ENCODE data around the gene HAPSTR1.
"Not testable (repeated sequence)": the region's sequence is repeated elsewhere in the genome, so short reads cannot be mapped to it uniquely, and the experiment has no call there.

HAPSTR1 gene, protein sequence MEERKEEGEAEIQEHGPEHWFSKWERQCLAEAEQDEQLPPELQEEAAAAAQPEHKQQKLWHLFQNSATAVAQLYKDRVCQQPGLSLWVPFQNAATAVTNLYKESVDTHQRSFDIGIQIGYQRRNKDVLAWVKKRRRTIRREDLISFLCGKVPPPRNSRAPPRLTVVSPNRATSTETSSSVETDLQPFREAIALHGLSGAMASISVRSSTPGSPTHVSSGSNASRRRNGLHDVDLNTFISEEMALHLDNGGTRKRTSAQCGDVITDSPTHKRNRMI

DNA sequence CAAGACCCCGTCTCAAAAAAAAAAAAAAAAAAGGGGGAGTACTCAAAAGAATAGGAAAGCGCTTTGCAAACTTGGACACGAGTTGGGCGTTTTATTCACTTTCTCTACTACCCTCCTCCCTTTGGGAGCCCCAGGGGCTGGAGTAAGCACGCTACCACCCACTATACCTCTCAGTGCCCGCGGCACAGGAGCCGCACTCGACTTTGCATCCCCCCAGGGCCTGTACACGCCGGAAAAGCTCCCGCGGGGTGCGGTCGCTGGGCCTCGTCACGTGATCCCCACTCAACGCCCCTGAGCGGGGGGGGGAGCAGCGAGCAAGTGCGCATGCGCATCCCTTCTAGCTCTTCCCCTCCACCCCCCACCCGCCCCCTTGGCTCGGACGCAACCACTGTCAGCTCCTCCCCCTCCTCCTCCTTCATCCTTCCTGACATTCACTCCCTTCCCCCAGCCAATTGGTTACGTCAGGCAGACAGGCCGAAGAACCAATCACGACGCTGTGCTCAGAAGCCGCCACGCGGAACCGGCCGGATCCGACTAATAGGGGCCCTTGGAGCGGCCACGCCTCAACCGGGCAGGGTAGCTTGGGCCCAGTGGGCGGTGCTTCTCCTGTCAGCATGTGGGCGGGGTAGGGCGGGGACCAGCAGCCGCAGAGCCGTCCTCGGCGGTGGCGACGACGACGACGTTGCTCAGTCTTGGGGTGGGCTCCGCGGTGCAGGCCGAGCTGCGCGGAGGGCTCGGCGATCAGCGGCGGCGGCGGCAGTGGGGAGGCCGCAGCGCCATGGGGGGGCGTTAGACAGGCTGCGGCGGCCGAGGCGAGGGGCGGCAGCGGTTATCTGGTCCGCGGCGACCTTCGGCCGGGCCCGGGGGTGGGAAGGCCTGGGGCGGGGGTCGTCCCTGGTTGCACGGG, at the start of gene HAPSTR1:
Gene HAPSTR1 (plus strand): TSS at position 685 of the 907 bp plus-strand sequence. CDS start 401 bp downstream, outside the sequence.
- DNase-seq, result peak; percentile 99

DNA sequence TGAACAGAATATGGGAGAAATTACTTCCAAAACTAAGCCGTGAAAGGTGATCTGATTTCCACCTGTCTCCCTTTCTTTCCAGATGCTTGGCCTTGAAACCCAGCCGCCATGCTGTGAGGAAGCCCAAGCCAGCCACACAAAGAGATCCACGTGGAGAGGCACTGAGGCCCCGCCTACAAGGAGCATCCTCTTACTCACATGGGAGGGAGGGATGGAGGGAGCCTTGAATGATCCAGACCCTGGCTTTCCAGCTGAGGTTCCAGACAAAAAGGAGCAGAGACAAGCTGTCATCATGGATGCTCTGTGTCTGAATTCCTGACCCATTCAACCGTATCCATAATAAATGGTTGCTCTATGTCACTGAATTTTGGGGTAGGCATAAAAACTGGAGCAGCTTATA, 48.9 kb upstream of the HAPSTR1 start:
- DNase-seq, result no peak

DNA sequence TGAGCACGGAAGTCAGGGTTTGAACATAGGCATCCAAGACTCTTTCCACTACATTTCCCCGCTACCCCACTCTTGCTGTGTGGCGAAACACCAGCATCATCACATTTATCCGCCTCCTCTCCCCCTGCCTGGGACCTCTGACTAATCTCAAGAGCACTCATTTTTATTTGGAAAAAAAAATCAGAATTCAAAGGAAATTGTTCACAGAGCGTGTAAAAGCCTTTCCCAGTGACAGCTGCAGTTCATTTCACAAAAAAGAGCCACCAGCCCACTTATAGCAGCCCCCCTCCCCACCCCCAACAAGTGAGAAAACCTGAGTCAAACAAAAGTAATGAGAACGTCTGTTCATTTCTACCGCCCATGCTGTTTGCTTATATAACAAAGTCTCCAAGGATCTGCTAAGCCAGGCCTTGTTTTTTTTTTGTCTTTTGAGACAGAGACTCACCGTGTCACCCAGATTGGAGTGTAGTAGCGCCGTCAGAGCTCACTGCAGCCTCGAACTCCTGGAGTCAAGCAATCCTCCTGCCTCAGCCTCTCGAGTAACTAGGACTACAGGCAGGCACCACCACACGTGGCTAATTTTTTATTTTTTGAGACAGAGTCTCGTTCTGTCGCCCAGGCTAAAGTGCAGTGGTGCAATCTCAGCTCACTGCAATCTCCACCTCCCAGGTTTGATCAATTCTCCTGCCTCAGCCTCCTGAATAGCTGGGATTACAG, 48.3 kb upstream of the HAPSTR1 start:
- no peak for DNase-seq

DNA sequence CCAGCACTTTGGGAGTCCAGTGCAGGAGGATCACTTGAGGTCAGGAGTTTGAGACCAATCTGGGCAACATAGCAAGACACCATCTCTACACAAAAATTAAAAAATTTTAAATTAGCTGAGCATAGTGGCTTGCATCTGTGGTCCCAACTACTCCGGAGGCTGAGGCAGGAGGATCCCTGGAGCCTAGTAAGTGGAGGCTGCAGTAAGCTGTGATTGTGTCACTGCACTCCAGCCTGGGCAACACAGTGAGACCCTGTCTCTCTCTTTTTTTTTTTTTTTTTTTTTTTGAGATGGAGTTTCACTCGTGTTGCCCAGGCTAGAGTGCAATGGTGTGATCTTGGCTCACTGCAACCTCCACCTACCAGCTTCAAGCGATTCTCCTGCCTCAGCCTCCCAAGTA, 45.9 kb upstream of the HAPSTR1 start:
- not testable (repeated sequence) for DNase-seq

DNA sequence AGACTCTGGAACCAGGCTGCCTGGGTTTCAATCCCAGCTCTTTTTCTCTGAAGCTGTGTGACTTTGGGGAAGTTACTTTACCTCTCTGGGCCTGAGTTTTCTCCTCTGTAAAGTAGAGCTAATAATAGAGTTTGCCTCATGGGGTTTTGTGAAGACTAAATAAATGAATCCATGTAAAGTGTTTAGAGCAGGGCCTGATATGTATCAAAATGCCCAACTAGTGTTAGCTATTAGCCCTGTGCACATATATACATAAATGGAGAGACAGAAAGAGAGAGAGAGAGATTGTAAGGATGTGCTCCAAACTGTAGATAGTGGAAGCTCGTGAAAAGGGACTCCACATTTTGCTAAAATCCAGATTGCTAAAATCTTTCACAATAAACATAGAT, 44.8 kb upstream of the HAPSTR1 start:
- no peak for DNase-seq

DNA sequence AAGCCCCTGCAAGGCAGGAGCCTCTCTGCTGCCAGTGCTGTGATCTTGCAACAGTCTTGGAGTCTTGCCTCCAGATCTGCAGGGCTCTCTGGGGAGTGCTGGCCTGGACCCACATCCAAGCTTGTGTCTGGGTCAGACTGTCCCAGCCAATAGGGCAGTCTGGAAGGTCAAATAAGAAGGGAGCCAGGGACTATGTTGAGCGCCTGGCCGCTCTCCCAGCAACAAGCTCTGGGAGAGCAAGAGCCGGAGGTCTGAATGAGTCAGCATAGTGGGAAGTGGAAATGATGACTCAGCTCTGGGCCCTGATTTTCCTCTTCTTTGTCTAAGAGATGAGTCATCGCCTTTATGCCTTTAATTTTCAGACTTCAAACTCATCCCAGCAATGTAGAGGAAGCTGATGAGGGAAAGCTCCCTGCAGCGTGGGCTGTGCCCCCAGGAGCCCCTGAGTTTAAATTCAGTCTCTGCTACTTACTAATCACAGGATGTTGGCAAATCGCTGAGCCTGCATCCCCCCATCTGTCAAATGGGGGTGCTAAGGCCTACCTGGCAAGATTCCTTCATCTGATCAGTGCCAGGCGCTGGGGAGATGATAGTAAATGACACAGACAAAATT, 43.6 kb upstream of the HAPSTR1 start:
- DNase-seq, result peak; percentile 44

DNA sequence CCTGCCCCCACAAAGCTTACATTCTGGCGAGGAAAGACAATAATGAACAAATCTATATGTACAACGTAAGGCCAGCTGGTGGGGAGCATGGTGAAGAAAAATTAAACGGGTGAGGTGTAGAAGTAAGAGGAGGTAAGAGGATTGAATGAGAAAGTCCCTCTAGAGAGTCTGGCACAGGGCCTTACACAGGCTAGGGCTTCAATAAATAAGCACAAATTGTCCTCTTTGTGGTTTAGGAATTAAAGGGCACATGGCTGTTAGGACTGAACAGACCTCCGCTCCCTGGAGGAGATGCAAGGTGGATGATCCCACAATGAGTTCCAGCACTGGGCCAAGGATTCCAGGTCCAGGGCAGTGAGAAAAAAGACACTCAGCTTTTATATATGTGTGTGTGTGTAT, 43.1 kb upstream of the HAPSTR1 start:
- no peak for DNase-seq

DNA sequence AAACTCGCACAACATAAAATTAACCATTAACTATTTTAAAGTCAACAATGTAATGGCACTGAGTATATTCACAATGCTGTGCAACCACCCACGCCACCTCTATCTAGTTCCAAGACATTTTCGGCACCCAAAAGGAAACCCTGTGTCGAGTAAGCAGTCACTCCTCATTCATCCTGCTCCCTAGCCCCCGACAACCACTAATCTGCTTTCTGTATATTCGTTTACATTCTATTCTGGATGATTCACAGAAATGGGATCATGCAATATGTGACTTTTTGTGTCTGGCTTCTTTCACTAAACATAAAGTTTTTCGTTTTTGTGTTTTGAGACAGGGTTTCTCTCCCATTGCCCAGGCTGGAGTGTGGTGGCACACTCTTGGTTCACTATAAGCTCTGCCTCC, 42.2 kb upstream of the HAPSTR1 start:
- DNase-seq, result no peak

DNA sequence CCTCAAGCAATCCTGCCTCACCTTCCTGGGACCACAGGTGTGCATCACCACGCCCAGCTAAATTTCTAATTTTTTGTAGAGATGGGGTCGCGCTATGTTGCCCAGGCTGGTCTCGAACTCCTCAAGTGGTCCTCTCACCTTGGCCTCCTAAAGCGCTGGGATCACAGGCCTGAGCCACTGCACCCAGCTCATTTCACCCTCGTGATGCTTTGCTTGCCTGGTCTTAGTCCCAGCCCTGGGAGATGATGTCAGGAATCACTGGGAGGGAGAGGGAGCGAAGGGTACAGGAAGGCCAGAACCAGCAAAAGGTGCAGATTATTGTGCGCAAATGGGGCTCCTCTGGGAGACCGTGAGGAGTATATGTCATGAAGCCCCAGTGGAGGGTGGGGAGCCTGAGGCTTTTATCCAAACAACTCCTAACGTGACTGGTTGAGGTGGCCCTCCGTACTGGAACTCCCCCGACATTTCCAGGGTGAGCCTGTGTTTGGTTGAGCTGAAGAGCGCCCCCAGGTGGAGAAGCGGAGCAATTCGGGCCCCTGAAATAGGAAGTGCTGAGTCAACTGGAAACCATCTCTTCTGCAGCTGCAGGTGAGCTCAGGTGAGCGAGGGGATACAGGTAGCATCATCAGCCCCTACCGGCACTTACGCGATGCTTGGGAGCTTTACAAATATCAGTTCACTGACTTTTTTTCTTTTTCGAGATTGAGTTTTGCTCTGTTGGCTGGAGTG, 41.2 kb upstream of the HAPSTR1 start:
- DNase-seq, result peak; percentile 15

DNA sequence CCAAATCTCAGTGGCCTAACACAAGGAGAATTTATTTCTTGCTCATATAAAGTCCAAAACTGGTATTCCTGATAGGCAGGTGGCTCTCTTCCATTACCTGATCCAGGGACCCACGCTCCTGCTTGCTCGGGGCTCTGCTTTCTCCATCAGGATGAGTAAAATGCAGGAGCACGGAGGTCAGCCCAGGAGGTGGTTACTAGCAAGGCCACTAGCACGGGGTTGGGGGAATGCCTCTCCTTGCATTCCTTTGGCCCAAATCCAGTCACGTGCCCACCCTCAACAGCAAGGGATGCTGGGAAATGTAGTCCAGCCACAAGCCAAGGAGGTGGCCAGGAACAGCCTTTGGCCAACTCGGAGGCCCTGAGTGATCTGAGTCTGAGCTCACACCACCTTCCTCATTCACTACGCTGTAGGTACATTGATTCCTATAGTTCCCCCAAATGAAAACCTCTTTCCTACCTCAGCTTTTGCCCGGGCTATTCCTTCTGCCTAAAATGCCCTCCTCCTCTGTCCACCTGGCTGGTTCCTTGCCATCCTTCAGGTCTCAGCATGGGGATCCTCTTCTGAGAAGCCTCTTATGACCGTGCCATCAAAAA, 38.3 kb upstream of the HAPSTR1 start:
- no peak for DNase-seq

DNA sequence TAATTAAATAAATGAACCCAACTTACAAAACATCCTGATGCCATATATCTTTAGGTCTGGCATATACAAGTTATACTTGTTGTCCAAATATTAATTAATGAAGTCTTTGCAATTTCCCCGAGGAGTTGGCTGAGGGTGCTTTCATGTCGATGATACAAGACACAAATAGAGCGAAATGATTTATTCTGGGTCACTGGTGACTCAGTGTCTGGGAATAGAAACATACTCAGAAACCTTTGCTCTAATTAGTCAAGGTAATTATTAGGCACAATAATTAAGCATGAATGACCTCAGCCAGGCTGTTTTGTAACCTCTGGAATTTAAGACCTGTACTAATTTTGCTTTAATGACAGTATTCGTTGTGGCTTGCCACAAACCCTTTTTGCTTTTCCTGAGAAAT, 37.0 kb upstream of the HAPSTR1 start:
- DNase-seq, result no peak

DNA sequence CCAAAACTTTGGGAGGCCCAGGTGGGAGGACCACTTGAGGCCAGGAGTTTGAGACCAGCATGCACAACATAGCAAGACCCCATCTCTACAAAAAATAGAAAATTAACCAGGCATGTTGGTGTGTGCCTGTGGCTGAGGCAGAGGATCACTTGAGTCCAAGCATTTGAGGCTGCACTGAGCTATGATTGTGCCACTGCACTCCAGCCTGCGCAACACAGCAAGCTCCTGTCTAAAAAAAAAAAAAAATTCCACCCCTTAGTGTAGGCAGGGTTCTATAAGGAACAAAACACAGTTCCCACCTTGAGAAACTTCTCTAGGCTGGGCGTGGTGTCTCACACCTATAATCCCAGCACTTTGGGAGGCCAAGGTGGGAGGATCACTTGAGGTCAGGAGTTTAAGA, 36.3 kb upstream of the HAPSTR1 start:
- DNase-seq, result no peak

DNA sequence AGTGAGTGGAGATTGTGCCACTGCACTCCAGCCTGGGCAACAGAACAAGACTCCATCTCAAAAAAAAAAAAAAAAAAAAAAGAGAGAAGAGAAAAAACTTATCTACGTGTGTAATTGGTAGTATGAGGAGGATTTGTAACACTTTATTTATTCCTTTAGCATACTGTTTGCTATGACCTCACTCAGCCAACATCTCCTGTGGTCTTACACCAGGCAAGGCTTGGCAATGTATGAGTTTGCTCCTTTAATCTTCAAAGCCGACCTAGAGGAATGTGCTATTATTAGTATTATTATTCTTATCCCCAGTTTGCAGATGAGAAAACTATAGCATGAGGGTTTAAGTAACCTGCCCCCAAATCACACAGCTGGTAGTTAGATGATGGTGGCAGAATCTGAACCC, 35.8 kb upstream of the HAPSTR1 start:
- no peak for DNase-seq

DNA sequence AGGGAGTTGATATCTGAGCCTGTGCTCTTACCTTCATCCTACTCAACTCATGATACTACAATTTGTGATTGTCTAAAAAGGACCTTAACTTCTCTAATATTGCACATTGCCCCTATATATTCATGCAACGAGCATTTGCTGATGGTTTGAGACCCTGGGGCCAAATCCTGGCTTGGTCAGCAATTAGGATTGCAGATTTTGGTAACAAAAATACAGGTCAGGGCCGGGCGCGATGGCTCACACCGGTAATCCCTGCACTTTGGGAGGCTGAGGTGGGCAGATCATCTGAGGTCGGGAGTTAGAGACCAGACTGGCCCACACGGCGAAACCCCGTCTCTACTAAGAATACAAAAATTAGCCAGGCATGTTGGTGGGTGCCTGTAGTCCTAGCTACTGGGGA, 35.4 kb upstream of the HAPSTR1 start:
- no peak for DNase-seq

DNA sequence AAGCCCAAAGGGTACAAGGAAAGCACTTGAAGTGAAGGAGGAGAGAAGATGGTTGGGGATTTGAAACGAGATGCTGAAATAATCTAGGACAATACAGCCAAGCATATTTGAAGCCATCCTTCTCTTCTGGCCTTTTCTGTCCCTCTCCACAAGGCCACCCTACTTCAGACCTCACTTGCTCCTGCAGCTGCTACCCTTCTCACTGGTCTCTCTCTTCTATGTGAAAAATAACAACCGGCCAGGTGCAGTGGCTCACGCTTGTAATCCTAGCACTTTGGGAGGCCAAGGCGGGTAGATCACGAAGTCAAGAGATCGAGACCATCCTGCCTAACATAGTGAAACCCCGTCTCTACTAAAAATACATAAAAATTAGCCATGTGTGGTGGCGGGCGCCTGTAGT, 33.2 kb upstream of the HAPSTR1 start:
- no peak for DNase-seq

DNA sequence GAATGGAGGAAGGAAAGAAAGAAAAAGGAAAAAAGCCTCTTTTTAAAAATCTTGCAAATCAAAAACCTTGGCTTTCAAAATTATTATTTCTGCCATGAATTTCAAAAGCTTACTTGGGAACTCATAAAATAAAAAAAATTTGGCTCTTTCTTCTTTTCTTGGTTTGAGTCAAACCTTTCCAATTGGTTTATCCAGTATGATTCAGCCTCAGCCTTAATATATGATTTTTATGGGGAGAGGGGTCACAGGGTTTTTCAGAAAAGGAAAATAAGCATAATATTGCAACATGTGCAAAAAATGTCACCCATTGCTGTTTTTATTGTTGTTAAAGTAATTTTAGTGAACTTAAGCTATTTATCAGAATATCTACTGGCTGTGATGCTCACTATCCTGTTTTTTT, 31.2 kb upstream of the HAPSTR1 start:
- no peak for DNase-seq

DNA sequence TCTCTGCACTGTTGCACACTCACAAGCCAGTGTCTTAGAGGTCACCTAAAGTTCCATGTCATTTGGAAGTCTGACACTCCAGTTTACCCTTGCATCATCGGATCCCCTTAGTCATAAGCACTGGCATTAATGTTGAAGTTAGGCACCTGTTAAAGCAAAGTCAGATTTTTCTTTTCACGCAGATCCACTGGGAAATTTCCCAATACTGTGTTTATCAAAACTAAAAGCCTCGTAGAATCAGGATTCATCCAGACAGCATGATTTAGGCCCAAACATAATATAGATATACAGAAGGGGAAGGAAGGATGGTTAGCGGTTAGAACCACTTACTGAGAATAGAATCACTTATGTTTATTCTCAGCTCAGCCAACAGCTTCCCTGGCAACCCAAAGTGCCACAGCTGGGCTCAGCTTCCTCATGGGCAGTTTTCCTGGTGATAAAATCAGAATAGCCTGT, 30.1 kb upstream of the HAPSTR1 start:
- no peak for DNase-seq

DNA sequence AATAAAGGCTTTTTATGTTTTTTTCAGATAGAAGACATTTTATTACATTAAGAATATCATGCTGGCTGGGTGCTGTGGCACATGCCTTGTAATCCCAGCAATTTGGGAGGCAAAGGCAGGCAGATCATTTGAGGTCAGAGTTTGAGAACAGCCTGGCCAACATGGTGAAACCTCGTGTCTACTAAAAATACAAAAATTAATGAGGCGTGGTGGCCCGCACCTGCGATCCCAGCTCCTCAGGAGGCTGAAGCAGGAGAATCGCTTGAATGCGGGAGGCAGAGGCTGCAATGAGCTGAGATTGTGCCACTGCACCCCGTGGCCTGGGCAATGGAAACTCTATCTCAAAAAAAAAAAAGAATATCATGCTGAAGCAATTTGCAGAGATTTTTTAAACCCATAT, 29.1 kb upstream of the HAPSTR1 start:
- no peak for DNase-seq

DNA sequence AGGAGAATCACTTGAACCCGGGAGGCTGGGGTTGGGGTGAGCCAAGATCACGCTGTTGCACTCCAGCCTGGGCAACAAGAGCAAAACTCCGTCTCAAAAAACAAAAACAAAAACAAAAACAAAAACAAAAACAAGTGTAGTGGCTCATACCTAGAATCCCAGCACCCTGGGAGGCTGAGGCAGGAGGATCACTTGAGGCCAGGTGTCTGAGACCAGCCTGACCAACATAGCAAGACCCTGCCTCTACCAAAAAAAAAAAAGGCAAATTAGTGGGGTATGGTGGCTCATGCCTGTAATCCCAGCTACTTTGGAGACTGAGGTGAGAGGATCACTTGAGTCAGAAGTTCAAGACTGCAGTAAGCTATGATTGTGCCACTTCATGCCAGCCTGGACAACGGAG, 26.4 kb upstream of the HAPSTR1 start:
- DNase-seq, result no peak

DNA sequence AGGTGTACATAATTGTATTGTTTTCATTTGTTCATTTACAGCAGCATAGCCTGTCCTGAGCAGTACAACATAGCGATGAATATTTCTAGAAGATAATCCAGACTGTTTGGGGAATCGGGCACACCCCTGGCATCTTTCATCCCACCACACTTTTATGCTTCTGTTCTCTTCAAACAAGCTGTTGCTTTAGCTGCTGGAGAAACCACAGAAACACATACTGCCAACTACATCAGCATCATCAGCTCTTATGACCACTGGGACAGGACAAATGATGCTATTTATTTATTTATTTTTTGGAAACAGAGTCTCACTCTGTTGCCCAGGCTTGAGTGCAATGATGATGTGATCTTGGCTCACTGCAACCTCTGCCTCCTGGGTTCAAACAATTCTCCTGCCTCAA, 22.6 kb upstream of the HAPSTR1 start:
- DNase-seq, result no peak

DNA sequence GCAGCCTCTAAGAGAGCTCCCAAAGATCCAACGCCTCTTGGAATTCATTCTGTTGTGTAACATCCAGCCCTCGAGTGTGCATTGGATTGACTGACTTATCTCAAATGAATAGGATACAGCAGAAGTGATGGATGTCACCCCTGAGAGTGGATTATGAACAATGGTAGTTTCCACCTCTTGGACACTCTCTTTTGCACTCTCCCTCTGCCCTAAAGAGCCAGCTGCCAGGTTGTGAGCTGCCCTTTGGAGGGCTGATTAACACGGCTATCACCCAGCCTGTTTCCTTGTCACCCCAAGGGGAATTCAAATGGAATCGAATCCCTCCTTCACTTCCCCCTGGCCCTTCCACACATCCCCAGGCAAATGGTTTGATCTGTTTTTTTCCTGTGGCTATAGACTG, 21.2 kb upstream of the HAPSTR1 start:
- no peak for DNase-seq

DNA sequence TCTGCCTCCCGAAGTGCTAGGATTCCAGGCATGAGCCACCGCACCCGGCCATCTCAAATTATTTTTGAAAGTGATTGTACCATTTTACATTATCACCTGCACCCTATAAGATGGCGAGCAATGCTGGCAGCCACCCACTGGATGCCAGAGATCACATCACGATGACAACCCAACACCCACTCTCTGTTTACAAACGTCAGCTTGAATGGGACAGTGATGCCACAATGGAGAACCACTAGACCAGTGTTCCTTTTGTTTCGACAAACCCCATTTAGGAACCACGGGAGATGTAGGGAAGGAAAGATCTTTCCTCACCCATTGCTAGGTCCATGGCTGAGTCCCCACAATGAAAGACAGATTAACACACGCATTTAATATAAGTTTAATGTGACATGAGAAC, 20.1 kb upstream of the HAPSTR1 start:
- DNase-seq, result no peak

Data from activated naive CD4-positive, alpha-beta T cell treated with anti-CD3 and anti-CD28 coated beads, Interleukin-2, amount 50 U/mL, for 16 hours (primary cell).